Measurements from ENCODE around the gene PIGW.

DNA sequence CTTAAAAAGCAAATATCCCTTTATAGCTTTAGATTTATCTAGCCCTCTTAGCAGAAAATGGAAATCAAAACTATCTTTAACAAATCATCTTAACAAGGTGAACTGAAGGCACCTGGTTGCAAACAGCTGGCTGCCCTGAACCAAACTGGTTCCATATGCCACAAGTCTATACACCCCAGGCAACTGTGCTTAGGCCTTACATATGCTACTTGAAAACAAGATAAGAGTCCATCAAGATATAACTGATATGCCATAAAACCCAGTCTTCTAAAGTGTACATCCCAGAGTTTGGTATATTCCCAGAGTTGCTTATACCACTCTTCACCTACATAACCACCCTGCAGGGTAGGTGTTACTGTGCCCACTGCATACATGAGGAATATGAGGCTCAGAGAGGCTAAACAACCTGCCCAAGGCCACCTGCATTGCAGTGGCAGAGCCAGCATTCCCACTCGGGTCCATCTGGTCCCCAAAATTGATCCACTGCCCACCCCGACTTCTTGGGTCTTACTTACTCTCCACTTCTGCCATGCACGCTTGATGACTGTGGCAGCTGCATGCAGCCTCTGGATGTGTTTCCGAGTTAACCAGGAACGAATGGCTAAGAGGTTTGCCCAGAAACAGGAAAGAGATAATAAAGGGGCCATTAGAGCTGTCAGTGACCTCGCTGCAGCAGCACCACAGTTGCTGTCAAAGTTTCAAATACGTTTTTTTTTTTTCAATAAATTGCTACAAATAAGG is 36.1 kb upstream of the PIGW start:
- TF ChIP-seq, protein P1, sequence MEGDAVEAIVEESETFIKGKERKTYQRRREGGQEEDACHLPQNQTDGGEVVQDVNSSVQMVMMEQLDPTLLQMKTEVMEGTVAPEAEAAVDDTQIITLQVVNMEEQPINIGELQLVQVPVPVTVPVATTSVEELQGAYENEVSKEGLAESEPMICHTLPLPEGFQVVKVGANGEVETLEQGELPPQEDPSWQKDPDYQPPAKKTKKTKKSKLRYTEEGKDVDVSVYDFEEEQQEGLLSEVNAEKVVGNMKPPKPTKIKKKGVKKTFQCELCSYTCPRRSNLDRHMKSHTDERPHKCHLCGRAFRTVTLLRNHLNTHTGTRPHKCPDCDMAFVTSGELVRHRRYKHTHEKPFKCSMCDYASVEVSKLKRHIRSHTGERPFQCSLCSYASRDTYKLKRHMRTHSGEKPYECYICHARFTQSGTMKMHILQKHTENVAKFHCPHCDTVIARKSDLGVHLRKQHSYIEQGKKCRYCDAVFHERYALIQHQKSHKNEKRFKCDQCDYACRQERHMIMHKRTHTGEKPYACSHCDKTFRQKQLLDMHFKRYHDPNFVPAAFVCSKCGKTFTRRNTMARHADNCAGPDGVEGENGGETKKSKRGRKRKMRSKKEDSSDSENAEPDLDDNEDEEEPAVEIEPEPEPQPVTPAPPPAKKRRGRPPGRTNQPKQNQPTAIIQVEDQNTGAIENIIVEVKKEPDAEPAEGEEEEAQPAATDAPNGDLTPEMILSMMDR (IDR thresholded peaks at IDR 0.05): no peak
- no peak for TF ChIP-seq POLR2A (IDR thresholded peaks at IDR 0.05; ENCODE audit: low read depth)

All from esophagus muscularis mucosa (tissue), 3 donors.